Measurements from ENCODE around the gene SH3GL2.

Gene SH3GL2

DNA sequence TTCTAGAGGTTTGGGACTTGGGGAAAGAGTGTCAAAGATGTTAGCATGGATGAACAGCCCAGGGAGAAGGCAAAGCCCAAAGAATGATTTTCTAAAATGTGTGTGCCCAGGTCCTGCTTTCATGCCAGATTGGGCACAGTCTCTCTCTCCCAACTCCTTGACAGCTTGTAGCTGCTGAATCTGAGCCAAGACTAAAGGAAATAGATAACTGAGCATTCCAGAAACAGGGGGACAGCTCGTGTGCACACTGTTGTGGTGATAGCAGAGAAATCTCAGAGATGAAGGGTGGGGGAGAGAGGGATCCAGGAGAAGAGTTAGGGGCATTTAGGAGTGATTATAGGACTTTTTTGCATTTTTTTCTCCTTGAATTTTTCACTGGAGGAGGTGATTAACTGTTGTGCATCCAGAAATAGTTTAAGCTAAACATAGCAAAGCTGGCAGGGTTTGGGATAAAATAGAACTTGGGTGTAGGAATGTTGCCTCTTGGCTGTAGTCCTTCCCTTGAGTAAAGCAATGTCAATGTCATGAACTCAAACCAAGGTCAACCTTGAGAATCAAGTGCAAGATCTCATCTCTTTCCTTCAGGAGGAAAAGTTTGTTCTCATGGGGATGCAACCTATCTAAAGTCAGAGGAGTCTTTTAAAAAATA is 245.9 kb downstream of the SH3GL2 start:
- no peak for DNase-seq

DNA sequence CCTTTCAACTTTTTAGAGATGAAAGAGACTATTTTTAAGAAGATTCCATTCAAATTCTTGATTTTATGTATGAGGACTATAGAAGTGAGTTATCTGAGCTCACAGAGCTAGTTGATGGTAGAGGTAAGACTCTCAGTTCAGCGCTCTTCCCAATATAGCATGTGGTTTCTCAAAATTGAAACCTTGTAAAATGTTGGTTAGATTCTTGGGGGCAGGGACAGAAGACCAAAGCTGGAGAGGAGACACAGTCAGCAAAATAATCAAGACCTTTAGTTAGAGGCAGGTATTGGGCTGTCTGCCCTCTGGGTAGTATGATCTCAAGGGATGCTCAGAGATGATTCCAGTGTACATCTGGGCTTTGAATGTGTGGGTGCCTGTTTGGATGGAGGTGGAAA is 246.4 kb downstream of the SH3GL2 start:
- DNase-seq: no peak

- no peak for DNase-seq
These were observed 250.2 kb downstream of the SH3GL2 start for GRCh38 chr9:17829064-17829463.

GRCh38 chr9:17829812-17830385 is 251.0 kb downstream of the SH3GL2 start:
- no peak for DNase-seq

GRCh38 chr9:17832812-17833211 is 253.9 kb downstream of the SH3GL2 start:
- DNase-seq: no peak

DNA sequence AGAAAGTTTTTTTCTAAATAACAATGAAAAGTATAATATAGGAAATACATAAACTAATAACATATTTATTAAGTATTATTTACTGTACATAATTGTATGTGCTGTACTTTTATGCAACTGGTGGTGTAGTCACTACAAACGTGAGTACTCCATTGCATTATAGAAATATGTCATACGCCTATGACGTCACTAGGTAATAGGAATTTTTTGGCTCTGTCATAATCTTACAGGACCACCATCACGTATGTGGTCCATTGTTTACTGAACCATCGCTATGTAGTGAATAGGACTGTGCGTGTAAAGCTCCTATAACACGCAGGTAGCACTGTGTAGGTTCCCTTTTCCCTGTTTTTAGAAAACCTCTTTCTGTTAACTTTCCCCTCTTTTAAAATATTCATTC is 255.0 kb downstream of the SH3GL2 start:
- no peak for DNase-seq

GRCh38 chr9:17837965-17838364 is 259.1 kb downstream of the SH3GL2 start:
- no peak for DNase-seq

GRCh38 chr9:17839776-17840175 is 260.9 kb downstream of the SH3GL2 start:
- DNase-seq: no peak

- DNase-seq: no peak
These were observed 264.4 kb downstream of the SH3GL2 start for GRCh38 chr9:17843236-17843635.
